GM18907 (cell line): Measurements from ENCODE around the gene CYB5D1.
A peak's percentile ranks its signal among the peaks of the same experiment; 100 is the strongest.

Source experiments
- ATAC-seq: cut with Tn5 transposase; IDR thresholded peaks from one replicate; pipeline ENCODE4 v1.9.1; 2021; ENCODE audit warnings: mild to moderate bottlenecking, moderate library complexity; ENCODE audit not compliant: unreplicated experiment

The CYB5D1 gene

DNA sequence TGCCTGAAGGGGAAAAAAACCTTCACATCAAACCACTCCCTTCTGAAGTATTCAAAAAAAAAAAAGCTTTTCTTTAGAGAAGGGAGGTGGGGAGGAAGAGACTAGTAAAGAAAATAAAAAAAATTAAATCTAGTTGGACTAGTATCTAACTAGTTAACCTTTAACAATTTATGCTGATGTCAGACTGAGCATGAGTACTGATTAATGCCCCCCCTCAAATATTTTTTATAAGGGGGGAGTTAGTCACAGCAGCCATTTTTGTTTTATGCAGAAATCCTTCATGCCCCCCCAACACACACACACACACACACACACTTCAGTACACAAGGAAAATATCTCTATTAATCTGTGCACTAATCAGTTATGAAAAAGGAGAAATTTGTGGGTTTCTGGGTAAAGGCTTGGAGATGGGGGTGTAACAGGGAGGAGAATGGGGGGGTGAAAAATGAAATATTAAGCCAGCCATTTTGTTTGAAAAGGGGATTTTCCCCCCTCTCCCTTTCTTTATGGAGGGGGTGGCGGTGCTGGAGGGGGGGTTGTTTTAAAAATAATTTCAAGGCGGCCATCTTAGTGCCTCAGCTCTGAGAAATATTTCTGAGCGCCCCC is 26.1 kb downstream of the CYB5D1 start:
- ATAC-seq = no peak

DNA sequence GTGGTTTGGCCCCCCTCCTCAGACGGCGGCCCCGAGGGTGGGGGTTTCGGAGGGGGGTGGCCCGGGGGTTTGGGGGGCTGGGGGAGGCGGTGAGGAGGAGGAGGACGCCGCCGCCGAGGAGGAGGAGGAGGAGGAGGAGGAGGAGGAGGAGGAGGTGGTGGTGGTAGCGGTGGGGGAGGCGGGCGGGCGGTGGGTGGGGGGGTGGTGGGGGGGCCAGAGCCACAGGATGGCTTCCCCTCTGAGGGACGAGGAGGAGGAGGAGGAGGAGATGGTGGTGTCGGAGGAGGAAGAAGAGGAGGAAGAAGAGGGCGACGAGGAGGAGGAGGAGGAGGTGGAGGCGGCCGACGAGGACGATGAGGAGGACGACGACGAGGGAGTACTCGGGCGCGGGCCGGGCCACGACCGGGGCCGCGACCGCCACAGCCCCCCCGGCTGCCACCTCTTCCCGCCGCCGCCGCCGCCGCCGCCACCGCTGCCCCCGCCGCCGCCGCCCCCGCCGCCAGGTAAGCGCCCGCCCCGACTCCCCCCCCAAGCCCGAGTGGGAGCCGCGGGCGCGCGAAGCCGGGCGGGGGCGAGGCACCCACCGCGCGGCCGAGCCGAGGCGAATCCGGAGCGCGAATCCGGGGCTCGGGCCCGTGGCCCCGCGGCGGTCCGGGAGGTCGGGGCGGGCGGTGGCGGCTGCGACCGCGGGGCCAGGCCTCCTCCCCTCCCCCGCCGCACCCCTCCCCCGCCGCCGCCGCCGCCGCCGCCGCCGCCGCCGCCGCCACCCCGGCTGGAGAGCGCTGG is 27.0 kb downstream of the CYB5D1 start:
- no peak for ATAC-seq

DNA sequence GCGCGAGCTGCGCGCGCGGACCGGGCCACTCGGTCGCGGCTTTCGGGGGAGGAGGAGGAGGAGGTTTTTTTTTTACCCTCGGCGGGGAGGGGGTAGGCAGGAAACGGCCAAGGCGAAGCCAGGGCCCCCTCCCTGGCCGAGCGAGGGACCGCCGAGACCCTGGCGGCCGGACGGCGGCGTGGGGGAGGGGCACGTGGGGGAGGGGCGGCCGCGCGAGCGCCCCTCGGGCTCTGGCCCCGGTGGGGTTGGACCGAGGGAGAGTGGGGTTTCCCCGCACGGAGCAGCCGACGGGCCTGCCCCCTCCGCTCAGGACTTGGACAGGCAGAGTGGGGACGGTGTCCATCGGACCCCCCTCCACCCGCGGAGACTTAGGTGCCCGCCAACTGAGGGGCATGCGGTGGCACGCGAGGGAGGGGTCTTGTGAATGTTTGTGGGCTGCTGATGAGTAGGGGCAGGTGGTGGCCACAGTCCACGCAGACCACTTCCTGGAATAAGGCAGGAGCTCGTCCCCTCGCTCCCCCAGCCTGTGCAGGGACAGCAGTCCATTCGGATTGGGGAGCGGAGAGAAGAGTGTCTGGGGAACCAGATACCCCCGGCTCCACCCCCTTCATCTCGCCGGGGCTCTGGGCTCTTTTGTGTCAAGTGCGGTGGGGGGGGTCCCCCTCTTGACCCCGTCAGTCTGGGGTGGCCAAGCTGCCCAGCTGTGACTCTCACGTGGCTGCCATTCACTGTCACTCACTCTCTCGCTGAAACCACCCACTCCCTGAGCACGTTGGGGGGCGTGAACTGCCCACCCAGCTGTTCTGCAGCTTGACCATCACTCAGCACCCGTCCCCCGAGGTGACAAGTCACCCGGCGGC is 27.8 kb downstream of the CYB5D1 start:
- ATAC-seq = no peak

DNA sequence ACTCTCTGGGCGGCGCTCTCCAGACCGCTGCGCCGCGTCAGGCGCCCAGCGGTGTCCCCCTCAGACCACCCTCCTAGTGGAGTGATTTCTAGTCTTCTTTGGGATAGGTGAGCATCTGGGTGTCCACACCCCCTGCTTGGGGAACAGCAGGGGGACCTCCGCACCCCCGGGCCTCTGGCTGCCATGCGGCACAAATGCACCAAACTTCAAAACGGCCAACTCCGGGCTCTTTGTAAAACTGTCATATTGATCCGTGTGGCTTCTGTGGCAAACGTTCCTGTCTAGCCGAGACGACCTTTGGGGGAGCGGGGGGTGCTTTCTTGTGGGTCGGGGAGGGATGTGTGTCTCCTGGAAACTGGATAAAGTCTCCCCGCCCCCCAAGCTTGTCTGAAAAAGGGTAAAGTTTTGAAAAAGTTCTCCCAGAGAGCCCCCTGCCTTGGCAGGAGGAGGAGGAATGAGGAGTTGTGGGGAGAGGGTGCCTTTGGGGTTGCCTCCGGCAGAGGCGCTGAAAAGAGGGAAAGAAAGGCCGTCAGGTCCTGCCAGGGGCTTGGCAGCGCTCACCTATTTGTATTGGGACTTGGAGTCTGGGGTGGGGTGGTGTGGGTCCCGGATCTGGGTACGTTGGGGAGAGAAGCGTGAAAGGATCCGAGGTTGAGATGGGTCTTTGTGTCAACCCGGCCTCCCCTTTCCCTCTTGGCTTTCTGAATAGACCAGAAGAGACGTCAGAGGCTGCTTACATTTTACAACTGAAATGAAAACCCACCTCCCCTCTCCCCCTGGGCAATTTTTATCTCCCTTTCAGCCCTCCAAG is 28.6 kb downstream of the CYB5D1 start:
- ATAC-seq = no peak

DNA sequence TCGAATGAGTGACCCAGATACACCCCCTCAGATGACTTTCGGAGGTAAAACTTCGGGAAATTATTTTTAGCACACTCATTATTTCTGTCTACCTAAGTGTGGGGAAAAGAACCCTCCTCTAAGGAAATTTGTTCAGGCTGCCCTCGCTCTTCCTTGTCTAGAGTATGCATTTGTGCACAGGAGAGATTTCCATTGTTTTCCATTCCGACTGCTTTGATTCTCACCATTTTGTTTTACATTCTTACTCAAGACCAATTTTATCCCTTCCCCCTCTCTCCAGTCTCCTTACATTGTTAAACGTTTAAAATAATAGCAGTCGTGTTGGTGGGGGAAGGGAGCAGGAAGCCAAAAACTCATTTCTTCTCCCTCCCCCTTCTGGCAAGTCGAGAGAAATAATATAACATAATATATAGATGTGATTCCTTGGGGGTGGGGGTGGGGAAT is 29.3 kb downstream of the CYB5D1 start:
- no peak for ATAC-seq

DNA sequence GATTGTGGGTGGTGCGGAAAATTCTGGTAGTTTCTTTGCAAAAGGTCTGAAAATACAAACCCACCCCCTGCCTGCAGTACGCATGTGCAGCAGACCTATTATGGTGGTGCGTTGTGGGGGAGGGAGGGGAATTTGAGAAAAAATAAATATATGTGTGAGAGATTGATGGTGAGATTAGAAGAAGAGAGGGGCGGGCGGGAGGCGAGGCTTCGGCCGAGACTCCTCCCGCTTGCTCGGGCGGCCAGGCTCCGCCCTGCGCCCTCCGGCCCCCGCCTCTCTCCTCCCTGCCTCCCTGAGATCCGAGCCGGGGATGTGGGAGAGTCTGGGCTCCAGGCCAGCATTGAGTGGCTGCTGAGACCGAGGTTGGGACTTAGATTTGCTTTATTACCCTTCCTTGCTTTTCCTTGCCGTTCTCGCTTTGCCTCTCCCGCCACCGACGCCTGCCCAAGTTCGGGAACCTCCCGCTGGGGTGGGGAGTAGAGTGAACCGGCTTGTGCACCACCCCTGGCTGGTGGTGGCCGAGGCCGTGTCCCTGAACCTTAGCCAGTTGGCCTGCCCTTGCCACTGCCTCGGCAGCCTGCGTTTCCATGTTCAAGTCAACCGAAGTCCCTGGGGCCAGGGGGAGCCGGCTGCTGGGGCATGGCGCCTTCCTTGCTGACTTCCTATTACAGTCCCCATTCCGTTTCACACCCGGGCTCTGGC is 29.8 kb downstream of the CYB5D1 start:
- ATAC-seq = peak; percentile 45

DNA sequence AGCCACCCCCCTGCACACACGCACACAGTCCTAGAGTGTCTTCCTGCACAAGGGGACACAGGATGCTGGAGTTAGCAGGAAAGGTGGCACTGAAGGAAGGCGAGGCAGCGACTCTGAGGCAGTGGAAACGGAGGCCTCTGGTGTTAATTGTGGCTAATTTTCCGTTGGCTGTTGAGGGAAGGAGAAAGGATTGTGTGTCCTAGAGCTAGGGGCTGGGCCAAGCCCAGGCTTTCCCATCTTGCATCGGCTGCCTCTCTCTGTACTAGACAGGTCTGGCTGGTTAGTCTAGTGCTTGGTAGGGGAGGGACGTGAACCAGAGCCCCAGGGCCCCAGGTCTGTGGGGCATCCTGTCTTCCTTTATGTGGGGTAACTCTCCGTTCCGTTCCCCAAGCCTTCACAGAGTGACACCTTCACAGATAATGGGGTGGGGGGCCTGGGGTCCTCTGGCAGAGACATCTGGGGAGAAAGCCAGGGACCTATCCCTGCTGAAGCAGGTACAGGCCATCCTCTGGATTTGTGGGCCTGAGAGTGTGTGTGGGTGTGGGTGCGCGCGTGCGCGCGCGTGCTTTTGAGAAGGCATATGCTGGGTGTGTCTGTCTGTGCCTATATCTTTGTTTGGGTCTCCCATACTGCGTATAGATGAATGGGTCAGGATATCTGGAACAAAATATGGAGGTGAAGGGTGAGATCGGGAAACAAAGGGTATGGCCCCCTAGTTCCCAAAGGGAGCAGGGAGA is 30.5 kb downstream of the CYB5D1 start, which contains the start of gene CHD3:
TSS of gene CHD3 (plus strand) at position 606 of the 737 bp plus-strand sequence. CDS start 212 bp downstream, outside the sequence.
- no peak for ATAC-seq

DNA sequence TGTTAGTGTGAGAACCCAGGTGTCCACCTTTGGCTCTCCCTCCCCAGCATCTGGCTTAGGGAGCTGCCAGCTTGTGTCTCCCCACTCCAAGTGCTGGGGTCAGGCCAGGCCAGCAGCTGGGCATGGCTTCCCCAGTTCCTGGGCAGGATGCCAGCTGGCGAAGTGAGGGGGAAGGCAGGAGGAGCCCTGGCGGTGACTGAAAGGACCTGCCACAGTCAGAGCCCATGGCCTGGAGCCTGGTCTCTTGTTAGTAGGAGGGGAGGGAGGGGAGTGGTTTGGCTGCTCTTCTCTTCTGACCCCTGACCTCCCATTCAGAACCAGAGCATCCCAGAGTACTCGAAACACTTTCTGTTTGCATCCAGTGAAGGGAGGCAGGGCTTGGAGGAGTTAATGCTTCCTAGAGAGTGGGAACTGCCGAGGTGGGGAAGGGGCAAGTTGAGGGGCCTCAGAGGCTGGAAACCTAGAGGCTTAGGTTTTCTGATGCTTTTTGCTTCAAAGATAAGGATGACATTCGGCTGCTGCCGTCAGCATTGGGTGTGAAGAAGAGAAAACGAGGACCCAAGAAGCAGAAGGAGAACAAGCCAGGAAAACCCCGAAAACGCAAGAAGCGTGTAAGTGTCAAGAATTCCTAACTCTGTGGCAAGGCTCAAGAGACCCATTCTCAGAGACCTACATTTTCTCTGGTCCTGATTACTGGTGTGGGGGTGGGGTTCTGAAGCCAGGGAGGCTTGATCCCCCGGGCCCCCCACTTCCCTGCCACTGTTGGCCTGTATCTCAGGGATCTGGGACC is 31.6 kb downstream of the CYB5D1 start:
- ATAC-seq = no peak

DNA sequence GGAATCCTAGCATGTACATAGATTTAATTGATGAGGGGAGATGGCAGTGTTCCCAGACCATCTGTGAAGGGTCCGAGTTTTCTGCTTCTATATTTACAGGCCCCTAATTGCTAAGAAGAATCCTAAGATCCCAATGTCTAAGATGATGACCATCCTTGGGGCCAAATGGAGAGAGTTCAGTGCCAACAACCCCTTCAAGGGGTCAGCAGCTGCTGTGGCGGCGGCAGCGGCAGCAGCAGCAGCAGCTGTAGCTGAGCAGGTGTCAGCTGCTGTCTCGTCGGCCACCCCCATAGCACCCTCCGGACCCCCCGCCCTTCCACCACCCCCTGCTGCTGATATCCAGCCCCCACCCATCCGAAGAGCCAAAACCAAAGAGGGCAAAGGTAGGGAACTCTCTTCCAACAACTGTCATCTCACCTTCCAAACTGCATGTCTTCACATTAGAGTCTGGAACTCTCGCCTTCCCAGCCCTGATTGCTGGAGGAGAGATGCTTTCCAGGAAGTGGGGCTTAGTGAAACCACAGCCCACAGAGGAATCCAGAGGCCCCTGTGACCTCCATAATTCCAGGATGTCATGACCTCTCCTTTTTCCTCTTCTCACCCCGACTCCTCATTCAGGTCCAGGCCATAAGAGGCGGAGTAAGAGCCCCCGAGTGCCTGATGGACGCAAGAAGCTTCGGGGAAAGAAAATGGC is 35.5 kb downstream of the CYB5D1 start:
- no peak for ATAC-seq

DNA sequence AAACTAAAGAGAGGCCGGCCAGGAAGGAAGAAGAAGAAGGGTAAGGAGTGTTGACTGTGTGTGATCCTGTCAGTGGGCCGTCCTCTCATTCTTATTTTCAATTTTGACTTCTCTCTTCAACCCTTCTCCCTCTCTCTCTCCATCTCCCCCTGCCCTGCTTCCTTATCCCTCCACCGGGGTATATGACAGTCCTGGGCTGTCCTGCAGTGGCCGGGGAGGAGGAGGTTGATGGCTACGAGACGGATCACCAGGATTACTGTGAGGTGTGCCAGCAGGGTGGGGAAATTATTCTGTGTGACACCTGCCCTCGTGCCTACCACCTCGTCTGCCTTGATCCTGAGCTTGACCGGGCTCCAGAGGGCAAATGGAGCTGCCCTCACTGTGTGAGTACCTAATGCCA is 36.4 kb downstream of the CYB5D1 start:
- no peak for ATAC-seq

DNA sequence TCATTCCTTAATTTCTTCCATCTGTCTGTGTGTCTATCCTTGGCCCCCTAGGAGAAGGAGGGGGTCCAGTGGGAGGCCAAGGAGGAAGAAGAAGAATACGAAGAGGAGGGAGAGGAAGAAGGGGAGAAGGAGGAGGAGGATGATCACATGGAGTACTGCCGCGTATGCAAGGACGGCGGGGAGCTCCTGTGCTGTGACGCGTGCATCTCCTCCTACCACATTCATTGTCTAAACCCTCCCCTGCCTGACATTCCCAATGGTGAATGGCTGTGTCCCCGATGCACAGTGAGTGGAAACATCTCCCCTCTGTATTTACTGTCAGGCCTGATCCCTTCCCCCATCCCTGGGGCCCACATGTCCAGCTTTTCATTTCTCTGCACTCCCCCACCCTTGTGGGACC is 37.1 kb downstream of the CYB5D1 start:
- ATAC-seq = no peak

DNA sequence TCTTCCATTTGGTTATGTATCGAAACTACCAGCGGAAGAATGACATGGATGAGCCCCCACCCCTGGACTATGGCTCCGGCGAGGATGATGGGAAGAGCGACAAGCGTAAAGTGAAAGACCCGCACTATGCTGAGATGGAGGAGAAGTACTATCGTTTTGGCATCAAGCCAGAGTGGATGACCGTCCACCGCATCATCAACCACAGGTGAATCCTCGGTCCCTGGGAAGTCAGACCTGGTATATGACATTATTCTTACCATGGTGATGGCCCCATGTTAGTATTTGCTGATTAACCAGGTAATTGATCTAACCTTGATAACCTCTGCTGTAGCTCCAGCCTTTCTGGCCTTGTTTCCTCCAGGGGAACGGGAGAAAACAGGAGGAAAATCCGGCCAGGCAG is 39.3 kb downstream of the CYB5D1 start:
- ATAC-seq = no peak

DNA sequence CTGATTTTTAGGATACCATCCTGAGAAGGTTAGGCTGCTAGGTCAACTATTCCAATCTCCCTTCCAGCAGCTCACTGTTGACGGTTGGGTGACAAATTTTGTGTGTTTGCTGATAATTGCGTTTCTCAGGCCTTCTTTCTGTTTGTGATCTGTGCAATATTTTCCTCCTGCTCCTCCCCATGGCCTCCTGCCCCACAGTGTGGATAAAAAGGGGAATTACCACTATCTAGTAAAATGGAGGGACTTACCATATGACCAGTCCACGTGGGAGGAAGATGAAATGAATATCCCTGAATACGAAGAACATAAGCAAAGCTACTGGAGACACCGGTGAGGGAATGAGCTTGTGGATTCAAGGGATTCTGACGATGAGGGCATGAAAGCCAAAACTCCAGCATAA is 40.0 kb downstream of the CYB5D1 start:
- ATAC-seq = no peak

DNA sequence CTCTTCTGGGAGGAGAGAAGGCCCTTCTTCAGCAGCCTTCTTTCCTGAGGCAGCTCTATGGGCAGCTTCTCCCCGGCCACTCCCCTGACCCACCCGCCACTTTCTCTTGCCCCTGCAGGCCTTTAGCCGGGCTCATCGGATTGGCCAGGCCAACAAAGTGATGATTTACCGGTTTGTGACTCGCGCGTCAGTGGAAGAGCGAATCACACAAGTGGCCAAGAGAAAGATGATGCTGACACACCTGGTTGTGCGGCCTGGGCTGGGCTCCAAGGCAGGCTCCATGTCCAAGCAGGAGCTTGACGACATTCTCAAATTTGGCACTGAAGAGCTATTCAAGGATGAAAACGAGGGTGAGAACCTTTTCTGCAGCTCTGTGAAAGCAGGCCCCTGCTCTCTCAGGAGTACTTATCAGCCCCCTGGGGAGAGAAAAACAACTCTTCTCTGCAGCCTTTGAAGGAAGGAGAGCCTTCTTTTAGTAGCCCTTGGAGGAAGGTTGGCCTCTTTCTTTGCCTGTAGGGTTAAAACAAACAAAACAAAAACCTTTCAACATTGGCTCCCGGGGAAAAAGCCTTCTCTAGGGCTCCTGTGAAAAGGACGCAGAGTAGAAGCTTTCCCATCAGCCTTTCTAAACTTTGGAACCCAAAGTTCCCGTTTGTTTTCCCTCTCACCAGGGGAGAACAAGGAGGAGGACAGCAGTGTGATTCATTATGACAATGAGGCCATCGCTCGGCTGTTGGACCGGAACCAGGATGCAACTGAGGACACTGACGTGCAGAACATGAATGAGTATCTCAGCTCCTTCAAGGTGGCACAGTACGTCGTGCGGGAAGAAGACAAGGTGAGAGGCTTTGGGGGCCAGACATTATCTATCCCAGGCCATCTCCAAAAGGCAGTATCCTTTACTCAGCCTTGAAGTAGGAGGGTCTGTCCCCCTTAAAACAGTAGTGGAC is 45.6 kb downstream of the CYB5D1 start:
- no peak for ATAC-seq

DNA sequence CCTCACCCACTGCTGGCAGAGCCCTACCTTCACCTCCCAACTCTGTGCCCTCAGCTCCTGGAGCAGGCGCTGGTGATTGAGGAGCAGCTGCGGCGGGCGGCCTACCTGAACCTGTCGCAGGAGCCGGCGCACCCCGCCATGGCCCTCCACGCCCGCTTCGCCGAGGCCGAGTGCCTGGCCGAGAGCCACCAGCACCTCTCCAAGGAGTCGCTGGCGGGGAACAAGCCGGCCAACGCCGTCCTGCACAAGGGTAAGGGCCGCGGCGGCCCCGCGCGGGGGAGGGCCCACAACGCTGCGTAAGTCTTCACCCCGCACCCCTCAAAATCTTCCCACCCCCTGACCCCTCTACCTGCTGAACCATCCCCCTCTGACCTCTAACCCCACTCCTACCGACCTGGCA is 51.3 kb downstream of the CYB5D1 start:
- no peak for ATAC-seq

DNA sequence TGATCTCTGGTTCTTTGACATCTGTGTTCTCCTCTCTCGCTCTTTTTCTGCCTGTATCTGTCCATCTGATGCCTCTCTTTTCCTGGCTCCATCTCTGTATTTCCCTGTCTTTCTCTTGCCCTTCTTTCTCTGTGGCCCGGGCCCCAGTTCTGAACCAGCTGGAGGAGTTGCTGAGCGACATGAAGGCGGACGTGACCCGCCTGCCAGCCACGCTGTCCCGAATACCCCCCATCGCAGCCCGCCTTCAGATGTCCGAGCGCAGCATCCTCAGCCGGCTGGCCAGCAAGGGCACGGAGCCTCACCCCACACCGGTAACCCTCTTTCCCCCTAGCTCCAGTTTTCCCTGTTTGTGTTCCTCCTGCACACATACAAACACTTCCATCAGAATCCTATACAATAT is 52.5 kb downstream of the CYB5D1 start:
- ATAC-seq = no peak

DNA sequence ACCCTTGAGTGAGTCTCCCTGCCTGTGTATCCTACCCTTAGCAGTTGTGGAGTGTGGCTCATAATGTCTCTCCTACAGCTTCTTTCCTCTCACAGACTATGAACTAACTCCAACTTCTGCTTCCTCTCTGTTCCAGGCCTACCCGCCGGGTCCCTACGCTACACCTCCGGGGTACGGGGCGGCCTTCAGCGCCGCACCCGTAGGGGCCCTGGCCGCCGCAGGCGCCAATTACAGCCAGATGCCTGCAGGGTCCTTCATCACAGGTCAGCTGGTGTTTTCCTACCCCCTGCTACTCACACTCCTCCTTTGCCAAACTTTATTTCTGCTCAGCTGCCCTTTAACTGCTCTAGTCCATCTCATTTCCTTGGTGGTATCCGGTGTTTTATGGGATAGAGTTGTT is 52.9 kb downstream of the CYB5D1 start:
- ATAC-seq = no peak
